ENCODE results near the gene PTPRN2. TPM values are rescaled to one million over a fixed set of nuclear protein-coding genes. Genes with fewer than 3 reads are reported as not detected.

PTPRN2 gene
- total RNA-seq, 2 experiments from 2014 or later: 7.0 to 7.2 TPM

DNA sequence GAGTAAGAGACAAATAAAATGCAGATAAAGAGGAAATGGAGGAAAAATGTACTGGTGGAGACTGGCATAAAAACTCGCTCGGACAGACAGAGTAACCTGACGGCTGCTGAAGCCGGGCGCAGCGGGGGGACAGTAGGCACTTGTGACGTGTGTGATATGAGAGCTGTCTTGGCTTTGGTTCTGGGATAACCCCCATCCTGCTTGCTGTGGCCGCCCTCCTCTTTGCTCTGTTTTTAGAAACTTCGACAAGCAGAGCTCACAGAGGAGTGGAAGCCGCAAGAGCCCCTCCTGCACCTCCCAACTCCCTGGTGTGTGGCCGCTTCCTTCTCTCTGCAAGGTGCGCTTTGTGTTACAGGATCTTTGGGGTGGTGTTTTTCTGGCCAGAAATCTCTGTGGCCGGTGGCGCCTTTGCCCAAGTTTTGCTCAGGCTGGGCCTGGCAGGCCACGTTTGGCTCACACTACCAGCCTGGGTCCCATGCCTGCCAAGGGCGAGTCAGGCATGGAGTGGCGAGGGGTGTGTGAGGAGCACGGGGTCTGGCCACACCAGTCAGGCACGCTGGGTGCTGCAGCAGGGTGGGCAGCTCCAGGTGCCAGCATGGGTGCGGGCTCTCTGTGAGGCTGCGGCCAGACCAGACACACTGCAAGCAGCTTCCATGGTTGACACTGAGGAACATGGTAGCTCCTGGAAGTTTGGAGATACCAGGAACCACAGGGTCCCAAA is 982.8 kb downstream of the PTPRN2 start:
- no peaks in the 10 kb centered on the region for H3K36me3 Mint-ChIP-seq (ENCODE audit: low read depth)
- H3K27me3 Mint-ChIP-seq (ENCODE audit: low read depth): peaks cover 5% of the 10 kb centered on the region
- H3K9me3 Mint-ChIP-seq (ENCODE audit: insufficient read depth): no peaks in the 10 kb centered on the region
- POLR2A ChIA-PET: interaction anchor here (0.5 to 0.6 kb wide), 2 partner anchors 15 to 1227 kb away, joined by 3 read pairs; no protein-coding TSS in a partner anchor
- H3K4me3 Mint-ChIP-seq: no peak overlapping the region
- CTCF ChIA-PET: no interaction called here
- ATAC-seq (no peak), DNase-seq (no peak)
- H3K27ac Mint-ChIP-seq: no peak overlapping the region
- no peaks in the 10 kb centered on the region for H3K4me1 Mint-ChIP-seq (ENCODE audit: low read depth)

DNA sequence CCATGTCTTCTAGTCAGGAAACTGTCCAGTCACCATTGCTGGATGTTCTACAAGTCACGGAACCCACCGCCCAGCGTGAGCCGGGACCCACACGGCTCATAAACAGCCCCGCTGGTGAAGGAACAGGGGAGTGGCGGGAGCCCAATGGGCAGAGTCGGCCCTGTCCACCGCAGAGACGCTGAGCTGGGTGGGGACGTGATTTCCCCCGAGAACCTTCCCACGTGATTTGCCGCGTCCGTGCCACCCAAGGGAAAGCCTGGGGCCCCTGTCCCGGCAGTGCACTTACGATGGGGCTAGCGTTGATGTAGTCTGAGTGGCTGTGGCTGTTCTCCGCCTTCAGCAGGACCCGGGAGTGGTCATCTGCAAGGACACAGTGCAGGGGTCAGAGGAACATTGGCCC is 983.9 kb downstream of the PTPRN2 start:
- Mint-ChIP-seq H3K4me1 (ENCODE audit: low read depth) (no peaks in the 10 kb centered on the region), H3K4me3 (no peak overlapping the region), H3K9me3 (ENCODE audit: insufficient read depth) (no peaks in the 10 kb centered on the region), H3K36me3 (ENCODE audit: low read depth) (no peaks in the 10 kb centered on the region), H3K27me3 (ENCODE audit: low read depth) (peaks cover 5% of the 10 kb centered on the region), H3K27ac (no peak overlapping the region)
- POLR2A ChIA-PET: no interaction called here
- no peak for ATAC-seq
- CTCF ChIA-PET: no interaction called here
- DNase-seq: no peak

DNA sequence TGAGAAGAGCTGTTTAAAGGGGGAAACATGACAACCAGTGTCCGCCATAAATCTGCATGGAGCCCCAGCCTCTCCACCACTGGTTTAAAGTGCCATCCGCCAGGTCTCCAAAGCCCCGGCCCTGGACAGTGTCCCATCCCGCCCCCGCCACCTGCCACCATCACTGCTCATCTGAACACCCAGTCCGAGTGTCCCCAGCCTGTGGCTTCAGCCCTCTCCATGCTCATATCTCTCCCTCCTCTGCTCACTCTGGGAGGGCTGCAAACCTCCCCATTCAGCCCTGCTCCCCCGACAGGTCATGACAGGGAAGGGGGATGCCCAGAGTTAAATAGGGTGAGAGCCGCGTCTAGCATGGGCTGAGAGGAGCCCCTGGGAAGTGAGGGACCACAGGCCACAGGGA is 984.6 kb downstream of the PTPRN2 start:
- no peak overlapping the region for H3K27ac Mint-ChIP-seq
- no peak overlapping the region for H3K4me3 Mint-ChIP-seq
- no peak for ATAC-seq
- H3K27me3 Mint-ChIP-seq (ENCODE audit: low read depth): peaks cover 5% of the 10 kb centered on the region
- no peak for DNase-seq
- H3K4me1 Mint-ChIP-seq (ENCODE audit: low read depth): no peaks in the 10 kb centered on the region
- no peaks in the 10 kb centered on the region for H3K9me3 Mint-ChIP-seq (ENCODE audit: insufficient read depth)
- ChIA-PET CTCF (no interaction called here), POLR2A (no interaction called here)
- H3K36me3 Mint-ChIP-seq (ENCODE audit: low read depth): no peaks in the 10 kb centered on the region

DNA sequence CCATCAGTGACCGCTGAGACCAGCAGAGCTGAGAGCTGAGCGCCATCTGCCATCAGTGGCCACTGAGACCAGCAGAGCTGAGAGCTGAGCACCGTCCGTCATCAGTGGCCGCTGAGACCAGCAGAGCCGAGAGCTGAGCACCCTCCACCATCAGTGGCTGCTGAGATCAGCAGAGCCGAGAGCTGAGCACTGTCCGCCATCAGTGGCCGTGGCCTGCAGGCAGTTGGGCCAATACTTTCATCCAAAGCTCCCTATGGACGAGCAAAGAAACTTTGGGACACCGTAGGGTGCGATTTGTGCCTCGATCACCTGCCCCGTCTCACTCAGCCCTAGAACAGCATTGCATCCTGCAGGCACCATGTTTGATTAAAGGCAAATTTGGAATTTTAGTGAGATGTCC is 985.0 kb downstream of the PTPRN2 start:
- H3K27me3 Mint-ChIP-seq (ENCODE audit: low read depth): peaks cover 5% of the 10 kb centered on the region
- POLR2A ChIA-PET: no interaction called here
- CTCF ChIA-PET: no interaction called here
- no peak for ATAC-seq
- no peak overlapping the region for H3K4me3 Mint-ChIP-seq
- no peak overlapping the region for H3K27ac Mint-ChIP-seq
- H3K36me3 Mint-ChIP-seq (ENCODE audit: low read depth): no peaks in the 10 kb centered on the region
- H3K9me3 Mint-ChIP-seq (ENCODE audit: insufficient read depth): no peaks in the 10 kb centered on the region
- DNase-seq: no peak
- H3K4me1 Mint-ChIP-seq (ENCODE audit: low read depth): no peaks in the 10 kb centered on the region

DNA sequence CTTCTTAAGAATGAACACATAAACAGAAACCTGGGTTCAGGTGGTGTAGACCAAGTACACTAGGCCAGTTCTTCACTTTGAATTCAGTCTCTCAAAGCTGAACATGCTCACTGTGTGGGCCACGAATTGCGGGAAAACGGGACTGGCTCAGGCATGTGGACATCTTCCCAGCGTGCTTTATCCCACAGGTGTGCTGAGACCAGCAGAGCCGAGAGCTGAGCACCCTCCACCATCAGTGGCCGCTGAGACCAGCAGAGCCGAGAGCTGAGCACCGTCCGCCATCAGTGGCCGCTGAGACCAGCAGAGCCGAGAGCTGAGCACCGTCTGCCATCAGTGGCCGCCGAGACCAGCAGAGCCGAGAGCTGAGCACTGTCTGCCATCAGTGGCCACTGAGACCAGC is 985.5 kb downstream of the PTPRN2 start:
- H3K36me3 Mint-ChIP-seq (ENCODE audit: low read depth): no peaks in the 10 kb centered on the region
- CTCF ChIA-PET: no interaction called here
- no peaks in the 10 kb centered on the region for H3K4me1 Mint-ChIP-seq (ENCODE audit: low read depth)
- POLR2A ChIA-PET: no interaction called here
- H3K27me3 Mint-ChIP-seq (ENCODE audit: low read depth): peaks cover 5% of the 10 kb centered on the region
- no peak overlapping the region for H3K4me3 Mint-ChIP-seq
- no peak for DNase-seq
- ATAC-seq: no peak
- no peak overlapping the region for H3K27ac Mint-ChIP-seq
- H3K9me3 Mint-ChIP-seq (ENCODE audit: insufficient read depth): no peaks in the 10 kb centered on the region

DNA sequence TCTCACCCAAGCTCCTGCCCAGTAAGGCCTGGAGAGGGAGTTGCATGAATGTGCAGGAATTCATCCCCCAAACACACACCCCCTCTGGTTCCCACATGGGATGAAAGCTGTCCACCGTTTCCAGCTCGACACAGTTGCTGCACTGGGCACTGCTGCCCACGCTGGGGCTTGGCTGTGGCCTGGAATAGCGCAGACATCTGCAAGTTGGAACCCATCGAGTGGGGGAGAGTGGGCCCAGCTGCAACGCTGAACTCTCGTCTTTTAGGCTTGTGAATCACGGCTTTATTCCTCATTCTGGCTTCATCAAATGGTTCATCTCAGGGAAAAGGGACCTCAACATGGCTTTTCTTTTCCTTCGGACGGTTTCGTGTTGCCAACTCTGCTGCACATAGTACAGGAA is 986.1 kb downstream of the PTPRN2 start:
- H3K27ac Mint-ChIP-seq: no peak overlapping the region
- H3K9me3 Mint-ChIP-seq (ENCODE audit: insufficient read depth): no peaks in the 10 kb centered on the region
- POLR2A ChIA-PET: no interaction called here
- ATAC-seq: no peak
- H3K27me3 Mint-ChIP-seq (ENCODE audit: low read depth): peaks cover 5% of the 10 kb centered on the region
- CTCF ChIA-PET: no interaction called here
- no peaks in the 10 kb centered on the region for H3K4me1 Mint-ChIP-seq (ENCODE audit: low read depth)
- DNase-seq: no peak
- H3K4me3 Mint-ChIP-seq: no peak overlapping the region
- no peaks in the 10 kb centered on the region for H3K36me3 Mint-ChIP-seq (ENCODE audit: low read depth)

DNA sequence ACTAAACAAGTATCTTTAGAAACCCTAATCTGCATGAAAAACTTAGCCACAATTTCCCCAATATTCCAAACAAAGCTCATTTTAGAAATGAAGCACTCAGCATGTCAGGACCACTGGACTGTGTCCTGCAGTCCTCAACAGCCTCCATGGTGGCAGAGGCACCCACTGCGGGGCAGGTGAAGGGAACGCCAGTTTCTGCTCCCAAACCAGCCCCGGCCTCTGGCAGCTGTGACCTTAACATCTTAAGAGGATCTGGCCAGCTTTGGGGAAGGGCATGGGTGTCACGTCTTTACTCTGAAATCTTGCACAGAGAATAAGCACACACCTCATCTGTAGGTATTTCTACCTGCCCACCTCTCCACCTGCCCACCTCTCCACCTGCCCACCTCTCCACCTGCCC is 988.1 kb downstream of the PTPRN2 start:
- Mint-ChIP-seq H3K36me3 (ENCODE audit: low read depth) (no peaks in the 10 kb centered on the region), H3K27ac (no peak overlapping the region), H3K4me3 (no peak overlapping the region), H3K9me3 (ENCODE audit: insufficient read depth) (no peaks in the 10 kb centered on the region), H3K27me3 (ENCODE audit: low read depth) (peaks cover 7% of the 10 kb centered on the region), H3K4me1 (ENCODE audit: low read depth) (no peaks in the 10 kb centered on the region)
- ChIA-PET CTCF (no interaction called here), POLR2A (no interaction called here)
- ATAC-seq (no peak), DNase-seq (no peak)

DNA sequence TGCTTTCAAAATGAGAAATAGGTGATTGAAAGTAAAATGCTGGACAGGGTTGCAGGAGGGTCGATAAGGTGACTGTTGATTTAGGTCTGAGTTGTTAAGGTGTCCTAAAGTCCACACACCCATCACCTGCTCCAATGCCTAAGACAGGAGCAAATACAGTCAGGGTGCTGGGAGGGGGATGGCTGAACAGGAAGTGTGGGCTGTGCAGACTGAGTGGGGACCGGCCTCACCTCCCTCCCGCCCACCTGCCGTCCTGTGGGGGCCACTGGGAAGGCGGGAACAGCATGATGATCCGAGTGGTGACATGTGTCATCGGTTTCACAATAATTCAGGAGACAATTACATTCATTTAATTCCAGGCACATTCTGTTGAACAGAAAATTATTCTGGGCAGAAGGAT is 990.1 kb downstream of the PTPRN2 start:
- DNase-seq: no peak
- Mint-ChIP-seq H3K27ac (no peak overlapping the region), H3K4me1 (ENCODE audit: low read depth) (no peaks in the 10 kb centered on the region), H3K4me3 (no peak overlapping the region), H3K9me3 (ENCODE audit: insufficient read depth) (no peaks in the 10 kb centered on the region), H3K36me3 (ENCODE audit: low read depth) (no peaks in the 10 kb centered on the region), H3K27me3 (ENCODE audit: low read depth) (peaks cover 7% of the 10 kb centered on the region)
- no peak for ATAC-seq
- ChIA-PET POLR2A (no interaction called here), CTCF (no interaction called here)

DNA sequence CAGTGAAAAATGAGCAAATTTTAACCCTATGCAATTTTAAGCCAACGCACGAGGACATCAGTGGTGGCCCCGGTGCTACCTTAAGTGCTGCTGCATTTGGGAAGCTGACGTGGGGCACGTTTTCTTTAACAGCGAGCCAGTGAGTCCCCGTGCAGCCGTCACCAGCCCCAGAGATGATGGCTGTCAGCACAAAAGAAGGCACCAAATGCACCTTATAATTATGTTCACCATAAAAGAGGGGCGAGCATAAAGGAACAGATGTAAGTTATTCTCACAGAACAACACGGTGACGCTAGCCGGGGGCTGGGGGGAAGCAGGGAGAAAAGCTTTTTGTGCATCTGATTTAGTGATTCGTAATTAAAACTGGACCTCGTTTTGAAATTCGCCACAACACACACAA is 990.7 kb downstream of the PTPRN2 start:
- Mint-ChIP-seq H3K27me3 (ENCODE audit: low read depth) (peaks cover 7% of the 10 kb centered on the region), H3K27ac (no peak overlapping the region), H3K36me3 (ENCODE audit: low read depth) (no peaks in the 10 kb centered on the region), H3K4me3 (no peak overlapping the region), H3K9me3 (ENCODE audit: insufficient read depth) (no peaks in the 10 kb centered on the region), H3K4me1 (ENCODE audit: low read depth) (no peaks in the 10 kb centered on the region)
- no peak for ATAC-seq
- CTCF ChIA-PET: no interaction called here
- no peak for DNase-seq
- POLR2A ChIA-PET: no interaction called here

DNA sequence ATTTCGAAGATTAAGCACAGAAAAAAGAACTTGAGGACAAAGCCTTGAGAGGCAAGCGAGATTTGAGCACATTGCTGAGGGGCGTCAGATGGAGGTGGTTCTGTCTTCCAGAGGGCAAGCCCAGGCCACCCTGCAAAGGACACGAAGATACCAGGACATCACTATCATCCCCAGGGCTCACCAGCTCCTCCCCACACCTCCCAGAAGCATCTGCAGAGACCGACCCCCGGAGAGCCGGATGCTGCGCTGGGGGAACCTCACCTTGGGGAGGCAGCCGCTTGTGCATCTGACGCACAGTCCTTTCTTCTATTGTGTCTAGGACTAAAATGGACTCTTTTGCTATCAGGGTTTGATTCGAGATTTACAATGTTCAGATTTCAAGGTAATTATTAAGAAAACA is 991.2 kb downstream of the PTPRN2 start:
- no peak overlapping the region for H3K4me3 Mint-ChIP-seq
- no peaks in the 10 kb centered on the region for H3K36me3 Mint-ChIP-seq (ENCODE audit: low read depth)
- no peaks in the 10 kb centered on the region for H3K4me1 Mint-ChIP-seq (ENCODE audit: low read depth)
- no peaks in the 10 kb centered on the region for H3K9me3 Mint-ChIP-seq (ENCODE audit: insufficient read depth)
- no peak for ATAC-seq
- ChIA-PET CTCF (no interaction called here), POLR2A (interaction anchor here (0.6 kb wide), 1 partner anchor 460 kb away, joined by 4 read pairs; no protein-coding TSS in a partner anchor)
- DNase-seq: no peak
- peaks cover 7% of the 10 kb centered on the region for H3K27me3 Mint-ChIP-seq (ENCODE audit: low read depth)
- H3K27ac Mint-ChIP-seq: no peak overlapping the region

DNA sequence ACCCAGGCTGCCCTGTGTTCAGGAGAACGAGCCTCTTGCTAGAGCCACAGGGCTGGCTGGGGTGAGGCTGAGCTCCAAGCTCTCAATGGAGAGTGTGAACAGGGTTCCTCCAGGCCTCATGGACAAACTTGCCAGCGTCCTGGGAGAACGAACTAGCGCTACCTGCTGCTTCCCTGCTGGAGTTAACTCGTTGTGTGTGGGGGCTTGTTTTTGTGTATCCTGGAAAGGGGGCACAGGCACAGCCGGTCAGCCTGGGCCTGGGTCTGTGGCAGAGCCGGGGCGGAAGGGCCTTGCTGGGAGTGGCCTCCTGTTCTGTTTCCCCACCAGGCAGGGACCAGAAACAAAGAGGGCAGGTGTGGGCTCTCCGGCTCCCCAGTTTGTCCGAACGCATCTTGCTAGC is 991.6 kb downstream of the PTPRN2 start:
- no peaks in the 10 kb centered on the region for H3K4me1 Mint-ChIP-seq (ENCODE audit: low read depth)
- H3K27me3 Mint-ChIP-seq (ENCODE audit: low read depth): peaks cover 8% of the 10 kb centered on the region
- no peak overlapping the region for H3K4me3 Mint-ChIP-seq
- DNase-seq (no peak), ATAC-seq (no peak)
- CTCF ChIA-PET: no interaction called here
- POLR2A ChIA-PET: interaction anchor here (0.6 kb wide), 1 partner anchor 460 kb away, joined by 4 read pairs; no protein-coding TSS in a partner anchor
- H3K36me3 Mint-ChIP-seq (ENCODE audit: low read depth): no peaks in the 10 kb centered on the region
- no peak overlapping the region for H3K27ac Mint-ChIP-seq
- no peaks in the 10 kb centered on the region for H3K9me3 Mint-ChIP-seq (ENCODE audit: insufficient read depth)

DNA sequence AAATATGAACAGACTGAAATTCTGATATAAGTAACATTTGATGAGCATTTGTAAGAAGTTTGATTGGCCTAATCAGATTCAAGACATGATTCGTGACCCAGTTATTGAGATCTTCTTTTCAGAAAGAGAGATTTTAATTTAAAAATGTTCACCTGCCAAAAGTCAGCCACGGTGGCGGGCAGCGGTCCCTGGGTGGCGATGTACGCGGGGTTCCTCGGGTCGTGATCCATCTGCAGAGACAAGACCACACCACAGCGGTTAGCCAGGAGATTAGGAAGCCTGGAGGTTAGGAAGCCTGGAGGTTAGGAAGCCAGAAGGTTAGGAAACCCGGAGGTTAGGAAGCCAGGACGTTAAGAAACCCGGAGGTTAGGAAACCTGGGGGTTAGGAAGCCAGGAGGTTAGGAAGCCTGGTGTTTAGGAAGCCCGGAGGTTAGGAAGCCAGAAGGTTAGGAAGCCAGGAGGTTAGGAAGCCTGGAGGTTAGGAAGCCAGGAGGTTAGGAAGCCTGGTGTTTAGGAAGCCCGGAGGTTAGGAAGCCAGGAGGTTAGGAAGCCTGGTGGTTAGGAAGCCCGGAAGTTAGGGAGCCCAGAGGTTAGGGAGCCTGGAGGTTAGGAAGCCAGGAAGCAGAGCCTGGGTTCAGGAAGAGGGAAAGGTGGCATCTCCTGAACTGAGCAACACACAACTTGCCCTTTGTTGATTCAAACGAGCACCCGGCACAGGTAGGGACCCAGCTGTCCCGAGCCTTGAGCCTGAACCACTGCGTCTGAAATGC is 992.4 kb downstream of the PTPRN2 start:
- Mint-ChIP-seq H3K27ac (no peak overlapping the region), H3K4me3 (no peak overlapping the region), H3K9me3 (ENCODE audit: insufficient read depth) (no peaks in the 10 kb centered on the region), H3K36me3 (ENCODE audit: low read depth) (no peaks in the 10 kb centered on the region), H3K27me3 (ENCODE audit: low read depth) (peaks cover 8% of the 10 kb centered on the region), H3K4me1 (ENCODE audit: low read depth) (no peaks in the 10 kb centered on the region)
- ATAC-seq: no peak
- DNase-seq: no peak
- ChIA-PET POLR2A (no interaction called here), CTCF (no interaction called here)

All from activated CD8-positive, alpha-beta T cell treated with anti-CD3 and anti-CD28 coated beads, Interleukin-2, amount 10 ng/mL, durations not matched to agents 7 days and 5 days (primary cell).